ENCODE measurements around the gene TBC1D10A. TPM values are rescaled to one million over a fixed set of nuclear protein-coding genes. Genes with fewer than 3 reads are reported as not detected.
A peak's percentile ranks its signal among the peaks of the same experiment; 100 is the strongest.

TBC1D10A gene
- total and polyA plus RNA-seq, 2 experiments from 2014 or later, result 11.8 to 21.8 TPM

DNA sequence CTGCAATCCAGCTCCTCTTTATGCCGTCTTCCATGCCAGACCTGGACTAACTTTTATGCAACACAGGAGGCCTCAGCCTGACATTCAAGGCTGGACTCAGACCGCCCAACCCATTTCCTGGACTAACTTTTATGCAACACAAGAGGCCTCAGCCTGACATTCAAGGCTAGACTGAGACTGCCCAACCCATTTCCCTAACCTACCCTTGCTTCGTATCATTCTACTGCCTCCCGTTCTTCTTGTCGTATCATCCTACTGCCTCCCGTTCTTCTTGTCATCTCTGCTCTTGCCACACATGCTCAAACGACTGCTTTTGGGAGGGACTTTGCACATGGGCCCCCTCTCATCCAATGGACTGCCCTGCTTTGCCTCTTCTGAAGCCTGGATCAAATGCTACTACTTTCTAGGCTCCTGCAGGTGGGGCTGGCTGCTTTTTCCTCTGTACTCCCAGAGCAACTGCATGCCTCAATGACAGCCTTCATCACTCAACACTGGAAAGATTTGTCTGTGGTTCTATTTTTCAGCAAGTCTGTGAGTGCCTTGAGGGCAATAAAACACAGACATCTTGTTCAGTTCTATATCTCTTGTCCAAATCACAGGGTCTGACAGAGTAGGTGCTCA is 7.8 kb downstream of the TBC1D10A start:
- no peak overlapping the region for H3K4me3 ChIP-seq
- no peaks in the 10 kb centered on the region for H3K36me3 ChIP-seq
- H3K27me3 ChIP-seq, result no peaks in the 10 kb centered on the region
- H3K9me3 ChIP-seq (ENCODE audit: low read depth), result no peaks in the 10 kb centered on the region
- peaks cover 4% of the 10 kb centered on the region for H3K4me1 ChIP-seq (ENCODE audit: low read depth)
- DNase-seq (ENCODE audit: low read depth in 1 of 2, low spot score in 1 of 2), result peak in 1 of 2 donors; percentile 67
- TF ChIP-seq, protein P1, sequence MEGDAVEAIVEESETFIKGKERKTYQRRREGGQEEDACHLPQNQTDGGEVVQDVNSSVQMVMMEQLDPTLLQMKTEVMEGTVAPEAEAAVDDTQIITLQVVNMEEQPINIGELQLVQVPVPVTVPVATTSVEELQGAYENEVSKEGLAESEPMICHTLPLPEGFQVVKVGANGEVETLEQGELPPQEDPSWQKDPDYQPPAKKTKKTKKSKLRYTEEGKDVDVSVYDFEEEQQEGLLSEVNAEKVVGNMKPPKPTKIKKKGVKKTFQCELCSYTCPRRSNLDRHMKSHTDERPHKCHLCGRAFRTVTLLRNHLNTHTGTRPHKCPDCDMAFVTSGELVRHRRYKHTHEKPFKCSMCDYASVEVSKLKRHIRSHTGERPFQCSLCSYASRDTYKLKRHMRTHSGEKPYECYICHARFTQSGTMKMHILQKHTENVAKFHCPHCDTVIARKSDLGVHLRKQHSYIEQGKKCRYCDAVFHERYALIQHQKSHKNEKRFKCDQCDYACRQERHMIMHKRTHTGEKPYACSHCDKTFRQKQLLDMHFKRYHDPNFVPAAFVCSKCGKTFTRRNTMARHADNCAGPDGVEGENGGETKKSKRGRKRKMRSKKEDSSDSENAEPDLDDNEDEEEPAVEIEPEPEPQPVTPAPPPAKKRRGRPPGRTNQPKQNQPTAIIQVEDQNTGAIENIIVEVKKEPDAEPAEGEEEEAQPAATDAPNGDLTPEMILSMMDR (IDR thresholded peaks at IDR 0.05; ENCODE audit: low read depth, low read length), result peak; percentile 8
- peak overlapping the region; percentile 33 for H3K27ac ChIP-seq

- Histone ChIP-seq H3K4me1 (ENCODE audit: low read depth) (peaks cover 4% of the 10 kb centered on the region), H3K4me3 (no peak overlapping the region), H3K27me3 (no peaks in the 10 kb centered on the region), H3K27ac (no peak overlapping the region), H3K36me3 (no peaks in the 10 kb centered on the region), H3K9me3 (ENCODE audit: low read depth) (no peaks in the 10 kb centered on the region)
- TF ChIP-seq, protein P1 (IDR thresholded peaks at IDR 0.05; ENCODE audit: low read depth, low read length), result no peak
- DNase-seq (ENCODE audit: low read depth in 1 of 2, low spot score in 1 of 2), result no peak
Measured at GRCh38 chr22:30317778-30318177, 9.0 kb downstream of the TBC1D10A start.

DNA sequence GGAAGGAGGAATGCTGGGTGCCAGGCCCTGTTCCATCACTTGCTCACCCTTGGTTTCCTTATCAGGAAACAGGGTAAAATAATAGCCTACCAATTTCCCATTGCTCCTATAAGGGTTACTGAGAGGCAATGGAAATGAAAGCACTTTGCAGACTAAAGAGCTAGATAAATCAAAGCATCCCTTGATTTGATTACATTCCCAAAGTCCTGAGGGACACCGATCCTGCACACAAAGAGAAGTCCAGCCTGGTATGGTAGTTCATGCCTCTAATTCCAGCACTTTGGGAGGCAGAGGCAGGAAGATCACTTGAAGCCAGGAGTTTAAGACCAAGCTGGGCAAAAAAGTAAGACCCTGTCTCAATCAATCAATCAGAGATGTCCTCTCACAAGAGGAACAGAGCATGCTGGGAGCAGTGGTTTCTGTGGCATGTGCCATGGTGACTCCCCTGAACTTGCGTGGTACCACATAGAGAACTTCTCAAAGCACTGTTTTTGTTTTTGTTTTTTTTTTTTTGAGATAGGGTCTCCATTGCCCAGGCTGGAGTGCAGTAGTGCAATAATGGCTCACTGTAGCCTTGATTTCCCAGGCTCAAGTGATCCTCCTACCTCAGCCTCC is 10.7 kb downstream of the TBC1D10A start:
- H3K9me3 ChIP-seq (ENCODE audit: low read depth), result no peaks in the 10 kb centered on the region
- TF ChIP-seq, protein P1 (IDR thresholded peaks at IDR 0.05; ENCODE audit: low read depth, low read length), result no peak
- no peaks in the 10 kb centered on the region for H3K36me3 ChIP-seq
- H3K4me1 ChIP-seq (ENCODE audit: low read depth), result peaks cover 11% of the 10 kb centered on the region
- no peaks in the 10 kb centered on the region for H3K27me3 ChIP-seq
- no peak overlapping the region for H3K27ac ChIP-seq
- DNase-seq (ENCODE audit: low read depth in 1 of 2, low spot score in 1 of 2), result no peak
- H3K4me3 ChIP-seq, result no peak overlapping the region

GRCh38 chr22:30314915-30315314 is 11.8 kb downstream of the TBC1D10A start:
- Histone ChIP-seq H3K27me3 (no peaks in the 10 kb centered on the region), H3K4me3 (no peak overlapping the region), H3K4me1 (ENCODE audit: low read depth) (peaks cover 11% of the 10 kb centered on the region), H3K9me3 (ENCODE audit: low read depth) (no peaks in the 10 kb centered on the region), H3K27ac (no peak overlapping the region), H3K36me3 (no peaks in the 10 kb centered on the region)
- DNase-seq (ENCODE audit: low read depth in 1 of 2, low spot score in 1 of 2), result no peak
- TF ChIP-seq, protein P1 (IDR thresholded peaks at IDR 0.05; ENCODE audit: low read depth, low read length), result no peak

DNA sequence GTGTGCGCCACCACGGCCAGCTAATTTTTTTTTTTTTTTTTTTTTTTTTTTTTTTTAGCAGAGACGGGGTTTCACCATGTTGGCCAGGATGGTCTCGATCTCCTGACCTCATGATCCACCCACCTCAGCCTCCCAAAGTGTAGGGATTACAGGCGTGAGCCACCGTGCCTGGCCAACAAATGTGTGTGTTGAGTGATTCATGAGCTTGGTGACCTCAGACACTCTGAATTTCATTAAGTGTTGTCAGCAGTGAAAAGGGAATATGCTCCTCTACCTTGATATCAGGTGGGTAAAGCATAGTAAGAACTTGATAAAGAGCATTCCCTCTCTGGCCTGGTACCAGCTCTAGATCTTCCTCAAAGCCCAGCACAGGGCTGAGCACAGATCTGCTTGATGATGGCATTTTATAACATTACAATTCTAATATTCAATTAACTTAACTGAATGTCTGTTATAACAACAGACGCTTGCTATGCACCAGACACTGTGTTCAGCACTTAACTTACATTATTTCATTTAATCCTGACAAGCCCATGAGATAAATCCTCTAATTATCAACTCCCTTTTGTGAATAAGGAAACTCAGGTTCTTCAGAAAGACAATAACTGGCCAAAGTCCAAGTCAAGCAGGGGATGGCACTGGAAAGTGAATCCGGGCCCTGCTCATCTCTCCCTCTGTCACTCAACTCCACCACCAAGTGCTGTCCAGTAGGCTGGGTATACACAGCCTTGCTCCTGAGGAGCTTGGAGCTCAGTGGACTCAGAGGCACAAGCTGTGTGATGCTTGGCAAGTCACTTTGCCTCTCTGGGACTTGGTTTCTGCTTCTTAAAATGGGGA is 13.0 kb downstream of the TBC1D10A start:
- Histone ChIP-seq H3K4me1 (ENCODE audit: low read depth) (peaks cover 10% of the 10 kb centered on the region), H3K27me3 (no peaks in the 10 kb centered on the region), H3K4me3 (no peak overlapping the region), H3K9me3 (ENCODE audit: low read depth) (no peaks in the 10 kb centered on the region), H3K36me3 (no peaks in the 10 kb centered on the region), H3K27ac (no peak overlapping the region)
- TF ChIP-seq, protein P1 (IDR thresholded peaks at IDR 0.05; ENCODE audit: low read depth, low read length), result no peak
- DNase-seq (ENCODE audit: low read depth in 1 of 2, low spot score in 1 of 2), result no peak

Measured in cardiac muscle cell (in vitro differentiated cells and primary cell).